ENCODE measurements around the gene CERS5. TPM values are rescaled to one million over a fixed set of nuclear protein-coding genes. Genes with fewer than 3 reads are reported as not detected.
A peak's percentile ranks its signal among the peaks of the same experiment; 100 is the strongest.

Gene CERS5
- total RNA-seq, 6 experiments from 2014 or later, result 48.0 to 69.3 (median 60.3) TPM

DNA sequence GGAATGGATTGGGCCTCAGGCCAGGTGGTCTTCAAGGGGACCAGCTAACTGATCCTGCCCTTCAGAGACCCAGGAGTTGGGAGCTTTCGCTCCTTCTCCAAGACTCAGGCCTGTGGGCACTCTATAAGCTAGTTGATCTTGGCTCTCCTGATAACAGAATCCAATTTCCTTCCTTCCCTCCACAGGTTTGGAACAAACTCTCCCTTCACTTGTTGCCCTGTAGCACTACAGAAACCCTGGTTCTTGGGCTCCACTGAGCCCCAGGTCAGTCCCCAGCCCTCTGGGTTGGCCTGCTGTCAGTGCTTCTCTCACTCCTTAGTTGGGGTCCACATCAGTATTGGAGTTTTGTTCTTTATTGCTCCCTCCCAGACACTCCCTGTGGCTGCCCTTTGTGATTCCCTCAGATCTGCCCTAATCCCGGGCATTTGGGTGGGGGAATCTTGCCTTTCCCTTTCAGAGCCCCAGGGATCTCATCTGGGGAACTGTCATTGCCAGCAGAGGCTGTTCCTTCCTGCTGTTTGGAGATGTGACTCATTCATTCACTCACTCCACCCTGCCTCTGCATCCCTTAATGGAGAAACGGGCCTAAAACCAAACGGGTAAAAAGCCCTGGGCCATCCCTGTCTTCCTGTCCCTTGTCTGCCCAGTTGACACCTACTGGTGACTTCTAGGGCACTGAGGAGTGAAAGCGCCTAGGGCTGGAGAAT lies 67.7 kb downstream of the CERS5 start:
- TF ChIP-seq, protein P1, sequence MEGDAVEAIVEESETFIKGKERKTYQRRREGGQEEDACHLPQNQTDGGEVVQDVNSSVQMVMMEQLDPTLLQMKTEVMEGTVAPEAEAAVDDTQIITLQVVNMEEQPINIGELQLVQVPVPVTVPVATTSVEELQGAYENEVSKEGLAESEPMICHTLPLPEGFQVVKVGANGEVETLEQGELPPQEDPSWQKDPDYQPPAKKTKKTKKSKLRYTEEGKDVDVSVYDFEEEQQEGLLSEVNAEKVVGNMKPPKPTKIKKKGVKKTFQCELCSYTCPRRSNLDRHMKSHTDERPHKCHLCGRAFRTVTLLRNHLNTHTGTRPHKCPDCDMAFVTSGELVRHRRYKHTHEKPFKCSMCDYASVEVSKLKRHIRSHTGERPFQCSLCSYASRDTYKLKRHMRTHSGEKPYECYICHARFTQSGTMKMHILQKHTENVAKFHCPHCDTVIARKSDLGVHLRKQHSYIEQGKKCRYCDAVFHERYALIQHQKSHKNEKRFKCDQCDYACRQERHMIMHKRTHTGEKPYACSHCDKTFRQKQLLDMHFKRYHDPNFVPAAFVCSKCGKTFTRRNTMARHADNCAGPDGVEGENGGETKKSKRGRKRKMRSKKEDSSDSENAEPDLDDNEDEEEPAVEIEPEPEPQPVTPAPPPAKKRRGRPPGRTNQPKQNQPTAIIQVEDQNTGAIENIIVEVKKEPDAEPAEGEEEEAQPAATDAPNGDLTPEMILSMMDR (IDR thresholded peaks at IDR 0.05), result no peak
- Mint-ChIP-seq H3K27ac (peak overlapping the region; percentile 71), H3K27me3 (ENCODE audit: insufficient read depth) (no peaks in the 10 kb centered on the region; the same call in 1 of the 2 replicates), H3K9me3 (no peaks in the 10 kb centered on the region), H3K4me1 (ENCODE audit: low read depth) (peaks cover 34% of the 10 kb centered on the region), H3K36me3 (ENCODE audit: low read depth) (peaks cover 36% of the 10 kb centered on the region), H3K4me3 (no peak overlapping the region)
- DNase-seq, result peak; percentile 43

DNA sequence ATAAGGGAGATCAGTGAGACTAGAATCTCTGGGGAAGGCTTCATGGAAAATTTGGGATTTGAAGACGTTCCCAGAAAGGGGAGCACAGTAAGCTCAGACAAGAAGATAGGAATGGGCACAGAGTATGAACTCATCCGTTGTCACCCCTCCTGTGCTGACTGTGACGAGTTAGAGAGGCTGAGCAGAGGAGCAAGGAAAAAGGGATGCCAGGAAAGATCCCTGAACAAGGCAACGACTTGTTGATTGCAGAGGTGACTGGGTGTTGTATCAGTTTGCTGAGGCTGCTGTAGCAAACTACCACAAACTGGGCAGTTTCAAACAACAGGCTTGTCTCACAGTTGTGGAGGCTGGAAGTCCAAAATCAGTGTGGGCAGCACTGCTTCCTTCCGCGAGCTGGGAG lies 69.2 kb downstream of the CERS5 start:
- TF ChIP-seq, protein P1 (IDR thresholded peaks at IDR 0.05), result no peak
- no peaks in the 10 kb centered on the region for H3K9me3 Mint-ChIP-seq
- DNase-seq, result no peak
- H3K4me3 Mint-ChIP-seq, result no peak overlapping the region
- H3K27ac Mint-ChIP-seq, result no peak overlapping the region
- H3K36me3 Mint-ChIP-seq (ENCODE audit: low read depth), result peaks cover 36% of the 10 kb centered on the region
- H3K4me1 Mint-ChIP-seq (ENCODE audit: low read depth), result peaks cover 34% of the 10 kb centered on the region
- H3K27me3 Mint-ChIP-seq (ENCODE audit: insufficient read depth), result no peaks in the 10 kb centered on the region; the same call in 1 of the 2 replicates

DNA sequence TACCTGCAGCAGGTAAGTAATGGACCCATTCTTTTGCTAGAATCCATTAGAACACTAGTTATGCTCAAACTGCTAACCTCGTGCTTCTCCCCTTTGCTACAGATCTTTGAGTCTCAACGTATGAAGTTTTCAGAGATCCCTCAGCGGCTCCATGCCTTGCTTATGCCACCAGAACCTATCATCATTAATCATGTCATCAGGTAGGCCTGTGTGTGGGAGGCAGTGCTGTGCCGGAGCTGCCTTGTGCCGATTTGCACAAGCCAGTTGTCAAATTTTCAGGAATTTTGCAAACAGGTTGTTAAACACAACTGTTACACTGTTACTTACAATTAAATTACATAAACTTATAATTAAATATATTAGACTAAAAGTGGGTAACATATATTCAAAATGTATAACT lies 76.8 kb downstream of the CERS5 start:
- Mint-ChIP-seq H3K9me3 (no peaks in the 10 kb centered on the region), H3K36me3 (ENCODE audit: low read depth) (peaks cover 30% of the 10 kb centered on the region), H3K27ac (no peak overlapping the region), H3K4me1 (ENCODE audit: low read depth) (peaks cover 43% of the 10 kb centered on the region), H3K27me3 (ENCODE audit: insufficient read depth) (no peaks in the 10 kb centered on the region; the same call in 1 of the 2 replicates), H3K4me3 (no peak overlapping the region)
- no peak for DNase-seq
- TF ChIP-seq, protein P1 (IDR thresholded peaks at IDR 0.05), result no peak

DNA sequence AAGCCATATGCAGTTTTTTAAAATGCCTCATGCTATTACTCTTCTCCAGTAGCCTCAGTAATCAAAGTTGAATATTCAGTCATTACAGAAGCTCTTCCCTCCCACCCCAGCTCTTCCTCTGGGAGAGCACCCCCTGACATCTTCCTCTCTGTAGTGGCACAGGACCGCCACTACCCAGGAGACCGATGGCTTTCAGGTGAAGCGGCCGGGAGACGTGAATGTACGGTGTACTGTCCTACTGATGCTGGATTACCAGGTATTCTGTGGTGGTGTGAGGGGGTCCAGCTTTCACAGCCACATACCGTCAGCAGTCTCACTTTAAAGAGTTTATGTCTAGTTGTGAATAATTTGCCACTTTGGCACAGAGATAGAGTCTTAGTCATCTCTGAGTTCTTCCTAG lies 77.4 kb downstream of the CERS5 start:
- Mint-ChIP-seq H3K4me3 (no peak overlapping the region), H3K9me3 (no peaks in the 10 kb centered on the region), H3K4me1 (ENCODE audit: low read depth) (peaks cover 43% of the 10 kb centered on the region), H3K36me3 (ENCODE audit: low read depth) (peaks cover 24% of the 10 kb centered on the region), H3K27me3 (ENCODE audit: insufficient read depth) (no peaks in the 10 kb centered on the region; the same call in 1 of the 2 replicates), H3K27ac (no peak overlapping the region)
- no peak for DNase-seq
- TF ChIP-seq, protein P1 (IDR thresholded peaks at IDR 0.05), result no peak

DNA sequence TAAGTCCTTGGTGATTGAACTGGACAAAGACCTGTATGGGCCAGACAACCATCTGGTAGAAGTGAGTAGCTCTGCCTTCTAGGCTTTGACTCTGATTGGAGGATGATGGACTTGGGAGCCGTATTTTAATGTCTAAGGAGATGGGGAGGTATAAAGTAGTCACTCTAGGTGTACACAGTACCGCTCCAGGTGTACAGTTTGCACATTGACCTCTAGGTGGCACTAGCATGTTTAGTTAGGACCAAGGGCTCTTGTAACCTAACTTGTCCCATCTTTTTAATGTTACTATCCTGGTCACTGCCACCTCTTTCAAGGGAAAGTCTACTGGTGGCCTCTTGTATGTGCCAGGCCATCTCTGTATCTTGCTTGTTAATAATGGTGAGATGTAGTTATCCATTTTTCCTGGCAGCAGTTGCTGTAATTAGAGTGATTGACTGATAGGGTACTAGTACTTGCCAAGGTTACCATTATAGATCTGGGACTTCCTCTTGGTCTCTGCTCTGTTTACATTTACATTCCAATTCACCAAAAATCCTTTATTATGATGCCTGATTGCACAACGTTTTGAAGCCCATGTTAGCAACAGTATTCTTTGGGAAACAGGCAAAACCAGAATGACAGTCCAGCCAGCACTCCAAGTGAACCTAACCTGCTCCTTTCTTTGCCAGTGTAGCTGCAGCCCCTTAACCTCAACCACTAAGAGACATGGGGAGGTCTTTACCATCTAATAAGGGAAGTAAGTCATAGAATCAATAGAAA lies 78.4 kb downstream of the CERS5 start:
- no peaks in the 10 kb centered on the region for H3K9me3 Mint-ChIP-seq
- TF ChIP-seq, protein P1 (IDR thresholded peaks at IDR 0.05), result peak; percentile 90
- peak; percentile 39 for DNase-seq
- H3K27me3 Mint-ChIP-seq (ENCODE audit: insufficient read depth), result no peaks in the 10 kb centered on the region; the same call in 1 of the 2 replicates
- peak overlapping the region; percentile 85 for H3K27ac Mint-ChIP-seq
- peak overlapping the region; percentile 67 for H3K4me3 Mint-ChIP-seq
- peaks cover 24% of the 10 kb centered on the region for H3K36me3 Mint-ChIP-seq (ENCODE audit: low read depth)
- peaks cover 45% of the 10 kb centered on the region for H3K4me1 Mint-ChIP-seq (ENCODE audit: low read depth)
